Measurements from ENCODE around the gene SYNE1.
A peak's percentile ranks its signal among the peaks of the same experiment; 100 is the strongest.

Gene SYNE1

GRCh38 chr6:152387091-152387490 lies 250.1 kb downstream of the SYNE1 start:
- Mint-ChIP-seq H3K9me3 (no peaks in the 10 kb centered on the region), H3K36me3 (ENCODE audit: low read depth) (no peaks in the 10 kb centered on the region), H3K27ac (no peak overlapping the region), H3K4me1 (peaks cover 6% of the 10 kb centered on the region), H3K27me3 (ENCODE audit: low read depth) (peaks cover 3% of the 10 kb centered on the region), H3K4me3 (no peak overlapping the region)
- TF ChIP-seq CTCF (IDR thresholded peaks at IDR 0.05; ENCODE audit: unreplicated experiment in 3 of 3) = no peak

- no peak for TF ChIP-seq CTCF (IDR thresholded peaks at IDR 0.05; ENCODE audit: unreplicated experiment in 3 of 3)
- Mint-ChIP-seq H3K4me1 (peaks cover 6% of the 10 kb centered on the region), H3K9me3 (no peaks in the 10 kb centered on the region), H3K27me3 (ENCODE audit: low read depth) (peaks cover 2% of the 10 kb centered on the region), H3K36me3 (ENCODE audit: low read depth) (no peaks in the 10 kb centered on the region), H3K4me3 (no peak overlapping the region), H3K27ac (no peak overlapping the region)
Observed at GRCh38 chr6:152386131-152386530, 251.0 kb downstream of the SYNE1 start.

DNA sequence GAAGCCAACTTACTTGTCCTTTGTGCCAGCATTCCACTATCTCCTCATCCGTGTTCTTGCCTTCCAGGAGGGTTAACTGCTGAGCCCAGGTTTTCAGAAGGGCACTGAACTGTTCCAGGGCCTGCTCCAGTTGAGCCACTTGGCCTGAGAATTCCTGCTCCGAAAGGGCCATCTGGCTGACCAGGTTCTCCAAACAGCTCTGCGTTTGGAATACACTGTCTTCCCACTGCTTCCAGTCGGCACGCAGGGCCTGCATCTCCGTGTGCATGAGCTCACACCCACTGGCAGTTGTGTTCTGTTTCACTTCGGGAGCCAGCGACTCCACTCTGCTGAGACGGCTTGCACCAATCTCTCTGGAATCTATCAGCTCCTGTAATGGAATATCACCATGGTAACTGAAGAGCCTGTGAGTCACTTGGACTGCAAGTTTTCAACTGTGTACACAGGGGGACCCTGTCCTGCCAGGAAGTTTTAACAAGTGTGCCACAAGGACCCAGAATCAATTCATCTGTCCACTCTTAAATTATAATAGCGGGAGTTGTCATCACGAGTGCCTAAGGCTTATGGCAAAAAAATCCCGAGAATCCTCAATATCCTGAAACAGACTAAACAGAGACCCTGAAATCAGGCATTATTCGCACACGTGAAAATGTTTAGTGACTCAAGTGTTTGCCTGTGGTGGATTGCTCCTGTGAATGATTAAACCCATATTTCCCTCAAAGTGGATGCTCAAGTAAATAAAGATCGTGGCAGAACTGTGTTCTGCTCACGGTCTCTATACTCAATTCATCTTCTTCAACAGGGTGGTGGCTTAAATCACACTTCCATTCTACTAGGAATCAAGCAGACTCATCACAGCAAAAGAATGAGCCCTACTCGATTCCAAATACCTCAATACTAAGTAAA lies 255.9 kb downstream of the SYNE1 start:
- Mint-ChIP-seq H3K4me1 (peaks cover 26% of the 10 kb centered on the region), H3K4me3 (peak overlapping the region; percentile 83 to 95 (median 88)), H3K27ac (peak overlapping the region; percentile 99 to 100 (median 99)), H3K27me3 (ENCODE audit: low read depth) (no peaks in the 10 kb centered on the region), H3K36me3 (ENCODE audit: low read depth) (peaks cover 3% of the 10 kb centered on the region), H3K9me3 (no peaks in the 10 kb centered on the region)
- no peak for TF ChIP-seq CTCF (IDR thresholded peaks at IDR 0.05; ENCODE audit: unreplicated experiment in 3 of 3)

- H3K4me3 Mint-ChIP-seq = peak overlapping the region; percentile 83 to 95 (median 88)
- no peaks in the 10 kb centered on the region for H3K27me3 Mint-ChIP-seq (ENCODE audit: low read depth)
- peaks cover 12% of the 10 kb centered on the region for H3K36me3 Mint-ChIP-seq (ENCODE audit: low read depth)
- no peaks in the 10 kb centered on the region for H3K9me3 Mint-ChIP-seq
- peaks cover 26% of the 10 kb centered on the region for H3K4me1 Mint-ChIP-seq
- TF ChIP-seq CTCF (IDR thresholded peaks at IDR 0.05; ENCODE audit: unreplicated experiment in 3 of 3) = no peak
- H3K27ac Mint-ChIP-seq = peak overlapping the region; percentile 99 to 100 (median 99)
Observed at GRCh38 chr6:152380351-152380767, 256.8 kb downstream of the SYNE1 start.

DNA sequence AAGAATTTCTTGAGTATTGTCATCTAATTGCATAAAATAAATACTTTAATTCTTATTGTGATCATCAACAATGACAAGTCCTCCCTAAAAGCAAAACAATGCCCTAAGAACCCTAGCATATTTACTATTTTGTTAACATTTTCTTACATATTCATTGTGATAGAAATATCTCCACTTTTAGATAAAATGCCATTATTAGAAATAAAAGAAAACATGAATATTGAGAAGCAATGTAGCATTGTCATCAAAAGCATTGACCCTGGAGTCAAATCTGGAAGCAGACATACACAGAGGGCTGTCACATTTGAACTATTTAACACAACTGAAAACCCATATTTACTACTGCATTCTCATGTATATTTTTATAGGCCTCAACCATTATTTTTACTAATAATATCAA lies 257.7 kb downstream of the SYNE1 start:
- Mint-ChIP-seq H3K4me1 (peaks cover 26% of the 10 kb centered on the region), H3K4me3 (peak overlapping the region; percentile 83 to 95 (median 88)), H3K27ac (peak overlapping the region; percentile 99 to 100 (median 99)), H3K9me3 (no peaks in the 10 kb centered on the region), H3K27me3 (ENCODE audit: low read depth) (no peaks in the 10 kb centered on the region), H3K36me3 (ENCODE audit: low read depth) (peaks cover 14% of the 10 kb centered on the region)
- no peak for TF ChIP-seq CTCF (IDR thresholded peaks at IDR 0.05; ENCODE audit: unreplicated experiment in 3 of 3)
